ENCODE data around the gene CSNK2A3.

Gene CSNK2A3

DNA sequence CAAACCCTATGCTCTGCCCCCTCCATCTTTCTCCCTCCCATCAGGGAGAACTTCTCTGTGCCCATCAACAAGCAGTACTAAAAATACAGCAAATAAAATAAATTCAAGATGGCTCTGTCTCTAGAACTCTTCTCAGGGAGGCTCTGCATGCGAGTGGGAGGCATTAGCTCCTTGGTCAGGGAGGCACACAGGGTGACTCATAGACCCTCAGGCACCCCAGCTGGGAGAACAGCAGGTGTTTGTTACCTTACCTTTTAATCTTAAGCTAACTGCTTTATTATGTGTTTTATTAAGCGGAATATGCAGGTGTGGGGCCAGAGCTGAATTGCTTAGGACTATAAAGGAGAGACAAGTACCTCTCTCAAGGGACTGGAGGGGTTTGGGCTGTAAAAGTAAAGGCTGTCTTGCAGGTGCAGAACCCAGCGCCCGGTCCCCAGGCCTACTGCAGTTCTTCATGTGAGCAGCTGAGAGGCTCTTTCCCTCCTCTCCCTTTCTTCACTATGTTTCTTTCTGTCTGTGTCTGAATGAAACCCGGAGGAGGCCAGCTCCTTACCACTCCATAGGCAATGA lies 20.8 kb downstream of the CSNK2A3 start:
- no peak overlapping the region for H3K27ac ChIP-seq (ENCODE audit: low read length)
- TF ChIP-seq, protein P1, sequence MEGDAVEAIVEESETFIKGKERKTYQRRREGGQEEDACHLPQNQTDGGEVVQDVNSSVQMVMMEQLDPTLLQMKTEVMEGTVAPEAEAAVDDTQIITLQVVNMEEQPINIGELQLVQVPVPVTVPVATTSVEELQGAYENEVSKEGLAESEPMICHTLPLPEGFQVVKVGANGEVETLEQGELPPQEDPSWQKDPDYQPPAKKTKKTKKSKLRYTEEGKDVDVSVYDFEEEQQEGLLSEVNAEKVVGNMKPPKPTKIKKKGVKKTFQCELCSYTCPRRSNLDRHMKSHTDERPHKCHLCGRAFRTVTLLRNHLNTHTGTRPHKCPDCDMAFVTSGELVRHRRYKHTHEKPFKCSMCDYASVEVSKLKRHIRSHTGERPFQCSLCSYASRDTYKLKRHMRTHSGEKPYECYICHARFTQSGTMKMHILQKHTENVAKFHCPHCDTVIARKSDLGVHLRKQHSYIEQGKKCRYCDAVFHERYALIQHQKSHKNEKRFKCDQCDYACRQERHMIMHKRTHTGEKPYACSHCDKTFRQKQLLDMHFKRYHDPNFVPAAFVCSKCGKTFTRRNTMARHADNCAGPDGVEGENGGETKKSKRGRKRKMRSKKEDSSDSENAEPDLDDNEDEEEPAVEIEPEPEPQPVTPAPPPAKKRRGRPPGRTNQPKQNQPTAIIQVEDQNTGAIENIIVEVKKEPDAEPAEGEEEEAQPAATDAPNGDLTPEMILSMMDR (IDR thresholded peaks at IDR 0.05; ENCODE audit: borderline replicate concordance, extremely low read depth, low read length, poor library complexity, severe bottlenecking) = no peak
- no peak for TF ChIP-seq EZH2 (IDR thresholded peaks at IDR 0.05; ENCODE audit: borderline replicate concordance, low read depth, low read length, severe bottlenecking)
- no peaks in the 10 kb centered on the region for H3K36me3 ChIP-seq (ENCODE audit: insufficient read depth, low read length)
- H3K4me1 ChIP-seq (ENCODE audit: insufficient read depth, low read length) = no peaks in the 10 kb centered on the region
- ATAC-seq (ENCODE audit: insufficient read depth, low read depth) = no peak
- no peak overlapping the region for H3K4me2 ChIP-seq (ENCODE audit: insufficient read depth, low read length)
- H3K4me3 ChIP-seq (ENCODE audit: low read depth in 1 of 2, low read length in 2 of 2) = no peak overlapping the region
- H3K9me3 ChIP-seq (ENCODE audit: insufficient read depth, low read length, severe bottlenecking) = no peaks in the 10 kb centered on the region
- no peak for DNase-seq
- H3K27me3 ChIP-seq (ENCODE audit: insufficient read depth, low read length, poor library complexity) = peaks cover 15% of the 10 kb centered on the region
- H4K20me1 ChIP-seq (ENCODE audit: insufficient read depth, low read length) = no peaks in the 10 kb centered on the region
- H3K79me2 ChIP-seq (ENCODE audit: insufficient read depth, low read length) = no peaks in the 10 kb centered on the region
- H3K9ac ChIP-seq (ENCODE audit: low read depth, low read length) = no peak overlapping the region
- no peak overlapping the region for H2AFZ ChIP-seq (ENCODE audit: low read depth, low read length)

DNA sequence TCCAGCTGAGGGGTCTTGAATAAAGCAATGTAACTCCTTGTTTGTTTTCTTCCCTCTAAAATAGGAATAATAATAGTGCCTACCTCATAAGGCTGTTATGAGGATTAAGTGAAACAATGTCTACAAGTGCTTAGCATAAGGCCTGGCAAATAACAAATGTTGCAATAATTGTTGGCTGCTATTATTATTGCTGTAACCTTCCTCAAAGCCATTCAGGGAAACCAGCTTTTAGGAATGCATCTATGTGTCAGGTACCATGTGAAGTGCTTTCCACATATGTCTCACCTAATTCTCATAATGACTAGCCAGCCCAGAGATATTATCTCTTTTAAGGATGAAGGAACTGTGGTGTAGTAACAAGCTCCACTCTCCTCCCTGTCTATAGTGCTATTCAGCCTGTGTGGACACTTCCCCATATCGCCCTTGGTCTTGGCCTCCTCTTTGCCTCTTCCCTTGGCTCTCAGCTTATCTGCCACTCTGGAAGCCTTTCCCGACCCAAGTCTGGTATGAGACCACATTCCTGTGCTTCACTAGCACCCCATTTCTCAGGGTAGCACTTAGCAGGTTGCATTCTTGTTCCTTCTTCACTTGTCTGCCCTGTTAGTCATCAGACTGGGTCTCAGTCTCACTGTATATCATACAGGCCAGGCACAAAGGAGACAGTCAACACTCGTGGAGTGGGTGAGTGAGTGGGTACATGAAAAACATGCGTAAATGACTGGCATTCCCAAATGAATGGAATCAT lies 23.8 kb downstream of the CSNK2A3 start:
- Histone ChIP-seq H3K79me2 (ENCODE audit: insufficient read depth, low read length) (no peaks in the 10 kb centered on the region), H3K27ac (ENCODE audit: low read length) (no peak overlapping the region), H3K27me3 (ENCODE audit: insufficient read depth, low read length, poor library complexity) (peaks cover 8% of the 10 kb centered on the region), H3K36me3 (ENCODE audit: insufficient read depth, low read length) (no peaks in the 10 kb centered on the region), H2AFZ (ENCODE audit: low read depth, low read length) (no peak overlapping the region), H3K4me2 (ENCODE audit: insufficient read depth, low read length) (no peak overlapping the region), H4K20me1 (ENCODE audit: insufficient read depth, low read length) (no peaks in the 10 kb centered on the region), H3K4me1 (ENCODE audit: insufficient read depth, low read length) (no peaks in the 10 kb centered on the region), H3K9me3 (ENCODE audit: insufficient read depth, low read length, severe bottlenecking) (no peaks in the 10 kb centered on the region), H3K9ac (ENCODE audit: low read depth, low read length) (no peak overlapping the region), H3K4me3 (ENCODE audit: low read depth in 1 of 2, low read length in 2 of 2) (no peak overlapping the region)
- DNase-seq = no peak
- ATAC-seq (ENCODE audit: insufficient read depth, low read depth) = no peak
- TF ChIP-seq, protein P1 (IDR thresholded peaks at IDR 0.05; ENCODE audit: borderline replicate concordance, extremely low read depth, low read length, poor library complexity, severe bottlenecking) = no peak
- TF ChIP-seq EZH2 (IDR thresholded peaks at IDR 0.05; ENCODE audit: borderline replicate concordance, low read depth, low read length, severe bottlenecking) = no peak

DNA sequence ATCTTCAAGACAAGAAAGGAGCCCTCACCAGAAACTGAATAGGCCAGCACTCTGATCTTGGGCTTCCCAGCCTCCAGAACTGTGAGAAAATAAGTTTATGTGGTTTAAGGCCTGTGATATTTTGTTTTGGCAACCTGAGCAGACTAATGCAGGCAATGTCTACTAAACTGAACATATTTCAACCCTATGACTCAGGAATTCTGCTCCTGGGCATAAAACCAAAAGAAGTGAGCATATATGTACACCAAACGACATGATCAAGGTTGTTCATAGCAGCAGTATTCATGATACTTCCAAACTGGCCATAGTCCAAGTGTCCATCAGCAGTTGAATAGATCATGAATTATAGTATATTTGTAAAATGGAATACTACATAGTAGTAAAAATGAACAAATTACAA lies 29.0 kb downstream of the CSNK2A3 start:
- no peaks in the 10 kb centered on the region for H3K9me3 ChIP-seq (ENCODE audit: insufficient read depth, low read length, severe bottlenecking)
- ATAC-seq (ENCODE audit: insufficient read depth, low read depth) = no peak
- H3K36me3 ChIP-seq (ENCODE audit: insufficient read depth, low read length) = no peaks in the 10 kb centered on the region
- H3K27me3 ChIP-seq (ENCODE audit: insufficient read depth, low read length, poor library complexity) = no peaks in the 10 kb centered on the region
- no peak overlapping the region for H2AFZ ChIP-seq (ENCODE audit: low read depth, low read length)
- no peak overlapping the region for H3K9ac ChIP-seq (ENCODE audit: low read depth, low read length)
- no peaks in the 10 kb centered on the region for H4K20me1 ChIP-seq (ENCODE audit: insufficient read depth, low read length)
- TF ChIP-seq, protein P1 (IDR thresholded peaks at IDR 0.05; ENCODE audit: borderline replicate concordance, extremely low read depth, low read length, poor library complexity, severe bottlenecking) = no peak
- TF ChIP-seq EZH2 (IDR thresholded peaks at IDR 0.05; ENCODE audit: borderline replicate concordance, low read depth, low read length, severe bottlenecking) = no peak
- H3K4me3 ChIP-seq (ENCODE audit: low read depth in 1 of 2, low read length in 2 of 2) = no peak overlapping the region
- no peaks in the 10 kb centered on the region for H3K79me2 ChIP-seq (ENCODE audit: insufficient read depth, low read length)
- H3K27ac ChIP-seq (ENCODE audit: low read length) = no peak overlapping the region
- DNase-seq = no peak
- H3K4me1 ChIP-seq (ENCODE audit: insufficient read depth, low read length) = no peaks in the 10 kb centered on the region
- H3K4me2 ChIP-seq (ENCODE audit: insufficient read depth, low read length) = no peak overlapping the region

Measured in DND-41 (cell line).